Naive thymus-derived CD4-positive, alpha-beta T cell (primary cell): ENCODE results near the gene FCGR3A. TPM values are rescaled to one million over a fixed set of nuclear protein-coding genes. Genes with fewer than 3 reads are reported as not detected.
A peak's percentile ranks its signal among the peaks of the same experiment; 100 is the strongest.
"Not testable (repeated sequence)": the region's sequence is repeated elsewhere in the genome, so short reads cannot be mapped to it uniquely, and the experiment has no call there.

ENCODE experiments used
- ATAC-seq: fragments of 150-1000 bp; cut with Tn5 transposase; 2 replicates; pipeline ENCODE4 v1.10.0; 2021; ENCODE audit warnings: mild to moderate bottlenecking, moderate library complexity
- CTCF ChIA-PET: fragments of 350-600 bp; sonication (Branson Sonifier 250); formaldehyde crosslinking; loops from one replicate; lab custom pipeline; 2021; ENCODE audit warnings: antibody characterized with exemption; lab: Charles Lee
- POLR2A ChIA-PET: fragments of 350-600 bp; sonication (Branson Sonifier 250); formaldehyde crosslinking; loops from one replicate; lab custom pipeline; 2021; ENCODE audit warnings: antibody characterized with exemption, inconsistent platforms; lab: Charles Lee
- DNase-seq, 9 donors: peaks; one replicate each; pipeline versions ENCODE4 v3.0.0 to v3.0.0-alpha.2; 2020 to 2022; ENCODE audit warnings: mixed read lengths in 1 of 9
- H3K27ac ChIP-seq: one replicate; pipeline ENCODE4 v1.7.0; 2013; ENCODE audit warnings: mild to moderate bottlenecking, low read depth, low read length, moderate library complexity
- H3K27me3 ChIP-seq, 2 donors: one replicate each; pipeline ENCODE4 v1.7.0; 2013; ENCODE audit warnings: low read length in 2 of 2, mild to moderate bottlenecking in 2 of 2, moderate library complexity in 2 of 2; ENCODE audit not compliant: control insufficient read depth in 2 of 2, insufficient read depth in 2 of 2
- H3K36me3 ChIP-seq, 3 experiments: 1 replicate in 2 of 3; 2 replicates in 1 of 3; pipeline ENCODE4 v1.7.0; 2013; ENCODE audit warnings: low read length in 3 of 3, mild to moderate bottlenecking in 3 of 3, moderate library complexity in 1 of 3; ENCODE audit not compliant: insufficient read depth in 3 of 3, control insufficient read depth in 2 of 3
- H3K4me1 ChIP-seq, 2 donors: one replicate each; pipeline ENCODE4 v1.7.0; 2013; ENCODE audit warnings: low read length in 2 of 2, mild to moderate bottlenecking in 2 of 2, moderate library complexity in 1 of 2; ENCODE audit not compliant: control insufficient read depth in 2 of 2, insufficient read depth in 2 of 2
- H3K4me3 ChIP-seq: 2 replicates; pipeline ENCODE4 v1.7.0; 2013; ENCODE audit warnings: mild to moderate bottlenecking, low read length
- H3K9me3 ChIP-seq, 3 experiments: 1 replicate in 2 of 3; 2 replicates in 1 of 3; pipeline ENCODE4 v1.7.0; 2013; ENCODE audit warnings: low read length in 3 of 3; ENCODE audit not compliant: control insufficient read depth in 2 of 3
- H3K27ac Mint-ChIP-seq, 9 donors: one replicate each; pipeline ENCODE4 v1.8.0; 2020 to 2022; ENCODE audit warnings: mixed read lengths in 9 of 9, mild to moderate bottlenecking in 8 of 9, moderate library complexity in 5 of 9, inconsistent platforms in 2 of 9
- H3K27me3 Mint-ChIP-seq, 5 donors: one replicate each; pipeline ENCODE4 v1.8.0; 2021 to 2022; ENCODE audit warnings: mixed read lengths in 5 of 5, mild to moderate bottlenecking in 1 of 5
- H3K36me3 Mint-ChIP-seq, 5 donors: one replicate each; pipeline ENCODE4 v1.8.0; 2020 to 2022; ENCODE audit warnings: mixed read lengths in 5 of 5, mild to moderate bottlenecking in 3 of 5, inconsistent platforms in 1 of 5
- H3K4me1 Mint-ChIP-seq, 7 donors: one replicate each; pipeline ENCODE4 v1.8.0; 2020 to 2022; ENCODE audit warnings: mixed read lengths in 7 of 7, mild to moderate bottlenecking in 3 of 7, inconsistent platforms in 1 of 7
- H3K4me3 Mint-ChIP-seq, 10 donors: one replicate each; pipeline ENCODE4 v1.8.0; 2020 to 2022; ENCODE audit warnings: mild to moderate bottlenecking in 10 of 10, mixed read lengths in 10 of 10, moderate library complexity in 6 of 10, inconsistent platforms in 2 of 10
- H3K9me3 Mint-ChIP-seq, 11 donors: one replicate each; pipeline ENCODE4 v1.8.0; 2020 to 2022; ENCODE audit warnings: mixed read lengths in 11 of 11, mild to moderate bottlenecking in 4 of 11, inconsistent platforms in 1 of 11, moderate library complexity in 1 of 11
- intact Hi-C, 2 donors: fragments of 100-400 bp; cut with micrococcal nuclease; formaldehyde crosslinking; loops; one replicate each; pipeline ENCODE4 v1.15.1; 2023
- polyA plus RNA-seq, 2 donors: library from polyadenylated mRNA; unstranded; fragments of 300-500 nt; fragmentation: Illumina TruSeq; gene quantifications; one replicate each; pipeline ENCODE4 v1.2.3, GENCODE V29; 2021
- total RNA-seq, 6 experiments: library from RNA in 5 of 6; stranded (reverse) in 5 of 6; gene quantifications; 1 replicate in 5 of 6; 2 replicates in 1 of 6; pipeline ENCODE4 v1.2.3 and lab custom pipeline; 2021 to 2026

FCGR3A gene
- total and polyA plus RNA-seq, 7 experiments from 2014 or later: 0.58 to 190 (median 2.2) TPM; not detected in 1

GRCh38 chr1:161557506-161558450 lies 8.2 kb upstream of the FCGR3A start:
- H3K27me3 ChIP-seq, H3K36me3 Mint-ChIP-seq, H3K27me3 Mint-ChIP-seq, DNase-seq, H3K27ac ChIP-seq, H3K9me3 Mint-ChIP-seq, H3K36me3 ChIP-seq, POLR2A ChIA-PET, ATAC-seq, CTCF ChIA-PET, H3K4me3 Mint-ChIP-seq, intact Hi-C loops, H3K4me1 ChIP-seq, H3K9me3 ChIP-seq, H3K4me3 ChIP-seq: not testable (repeated sequence)
- Mint-ChIP-seq H3K4me1 (peaks cover 8 to 25% (median 19%) of the 10 kb centered on the region in 7 donors), H3K27ac (peak overlapping the region in 1 of 9 donors; percentile 38)

GRCh38 chr1:161556990-161557389 lies 7.4 kb upstream of the FCGR3A start:
- H3K4me1 ChIP-seq, H3K27ac Mint-ChIP-seq, H3K27me3 ChIP-seq, ATAC-seq, H3K9me3 ChIP-seq, CTCF ChIA-PET, H3K4me3 ChIP-seq, POLR2A ChIA-PET, DNase-seq, H3K27me3 Mint-ChIP-seq, H3K36me3 Mint-ChIP-seq, H3K27ac ChIP-seq, intact Hi-C loops, H3K9me3 Mint-ChIP-seq, H3K4me3 Mint-ChIP-seq, H3K36me3 ChIP-seq: not testable (repeated sequence)
- peaks cover 8 to 22% (median 19%) of the 10 kb centered on the region in 7 donors for H3K4me1 Mint-ChIP-seq

GRCh38 chr1:161556143-161556542 lies 6.5 kb upstream of the FCGR3A start:
- intact Hi-C loops, H3K9me3 Mint-ChIP-seq, H3K27me3 Mint-ChIP-seq, H3K4me3 Mint-ChIP-seq, POLR2A ChIA-PET, H3K27ac ChIP-seq, H3K36me3 ChIP-seq, CTCF ChIA-PET, H3K4me1 ChIP-seq, ATAC-seq, H3K27me3 ChIP-seq, DNase-seq, H3K4me3 ChIP-seq, H3K9me3 ChIP-seq: not testable (repeated sequence)
- Mint-ChIP-seq H3K27ac (peak overlapping the region in 1 of 9 donors; percentile 89), H3K36me3 (peaks cover 0 to 12% (median 0%) of the 10 kb centered on the region in 5 donors), H3K4me1 (peaks cover 5 to 20% (median 16%) of the 10 kb centered on the region in 7 donors)

GRCh38 chr1:161554815-161555417 lies 5.3 kb upstream of the FCGR3A start:
- H3K27me3 Mint-ChIP-seq, H3K9me3 ChIP-seq, H3K4me1 ChIP-seq, H3K36me3 ChIP-seq, H3K27ac ChIP-seq, DNase-seq, intact Hi-C loops, H3K27me3 ChIP-seq, H3K9me3 Mint-ChIP-seq, H3K4me3 ChIP-seq, POLR2A ChIA-PET: not testable (repeated sequence)
- Mint-ChIP-seq H3K4me3 (peak overlapping the region in 4 of 10 donors; percentile 2 to 64 (median 21)), H3K4me1 (peaks cover 5 to 18% (median 12%) of the 10 kb centered on the region in 7 donors), H3K36me3 (peaks cover 0 to 14% (median 0%) of the 10 kb centered on the region in 5 donors), H3K27ac (peak overlapping the region in 1 of 9 donors; percentile 77)
- peak; percentile 88 for ATAC-seq
- CTCF ChIA-PET: interaction anchor here (0.7 kb wide), 1 partner anchor 1363 kb away, joined by 5 read pairs; no protein-coding TSS in a partner anchor

GRCh38 chr1:161554340-161554739 lies 4.7 kb upstream of the FCGR3A start:
- ATAC-seq, intact Hi-C loops, H3K9me3 ChIP-seq, POLR2A ChIA-PET, H3K4me1 ChIP-seq, H3K9me3 Mint-ChIP-seq, H3K4me3 ChIP-seq, H3K27me3 Mint-ChIP-seq, H3K36me3 ChIP-seq, DNase-seq, H3K27me3 ChIP-seq, H3K27ac ChIP-seq: not testable (repeated sequence)
- Mint-ChIP-seq H3K4me3 (peak overlapping the region in 1 of 10 donors; percentile 36), H3K27ac (peak overlapping the region in 1 of 9 donors; percentile 78), H3K36me3 (peaks cover 0 to 14% (median 0%) of the 10 kb centered on the region in 5 donors), H3K4me1 (peaks cover 5 to 18% (median 12%) of the 10 kb centered on the region in 7 donors)
- CTCF ChIA-PET: interaction anchor here (0.7 kb wide), 1 partner anchor 1363 kb away, joined by 5 read pairs; no protein-coding TSS in a partner anchor

GRCh38 chr1:161553631-161554030 lies 4.0 kb upstream of the FCGR3A start:
- Mint-ChIP-seq H3K4me1 (peaks cover 5 to 18% (median 12%) of the 10 kb centered on the region in 7 donors), H3K36me3 (peaks cover 0 to 14% (median 0%) of the 10 kb centered on the region in 5 donors)
- H3K4me3 ChIP-seq, POLR2A ChIA-PET, H3K27ac ChIP-seq, ATAC-seq, H3K4me3 Mint-ChIP-seq, H3K4me1 ChIP-seq, H3K9me3 ChIP-seq, H3K36me3 ChIP-seq, intact Hi-C loops, H3K27ac Mint-ChIP-seq, H3K9me3 Mint-ChIP-seq, H3K27me3 Mint-ChIP-seq, DNase-seq, CTCF ChIA-PET, H3K27me3 ChIP-seq: not testable (repeated sequence)
